BJ (cell line): ENCODE measurements around the gene AFF4. TPM values are rescaled to one million over a fixed set of nuclear protein-coding genes. Genes with fewer than 3 reads are reported as not detected.
"Not testable (repeated sequence)": the region's sequence is repeated elsewhere in the genome, so short reads cannot be mapped to it uniquely, and the experiment has no call there.

Experiments
- CTCF ChIA-PET: fragments of 350-600 bp; formaldehyde crosslinking; extraction: SDS; loops from one replicate; lab custom pipeline; 2021; ENCODE audit warnings: antibody characterized with exemption, inconsistent platforms; lab: Yijun Ruan, JAX
- POLR2A ChIA-PET: fragments of 300-600 bp; sonication (Branson Sonifier 250); formaldehyde crosslinking; extraction: SDS; loops from one replicate; lab custom pipeline; 2021; ENCODE audit warnings: antibody characterized with exemption; lab: Charles Lee
- DNase-seq: peaks from one replicate; pipeline ENCODE4 v3.0.0-alpha.2; 2011; ENCODE audit warnings: low read depth
- H3K27me3 ChIP-seq: 2 replicates; pipeline ENCODE4 v1.6.0; 2011; ENCODE audit warnings: low read length; ENCODE audit not compliant: control insufficient read depth, insufficient read depth
- H3K36me3 ChIP-seq: 2 replicates; pipeline ENCODE4 v1.5.1; 2011; ENCODE audit warnings: low read length; ENCODE audit not compliant: control insufficient read depth, insufficient read depth
- H3K4me3 ChIP-seq: 2 replicates; pipeline ENCODE4 v1.5.1; 2011; ENCODE audit warnings: low read depth, mild to moderate bottlenecking, control low read depth, low read length
- polyA plus RNA-seq: library from polyadenylated mRNA; depleted of rRNA; stranded (reverse); fragments of >200 nt; gene quantifications from 2 replicates; pipeline ENCODE4 v1.2.3, GENCODE V29; 2011
- TF ChIP-seq, protein P1 (sequence below): IDR thresholded peaks from 2 replicates; pipeline ENCODE4 v1.5.1; 2011; ENCODE audit warnings: low read depth, mild to moderate bottlenecking, control low read depth, inconsistent platforms, low read length, moderate library complexity; ENCODE audit not compliant: insufficient read depth

Gene AFF4
- polyA plus RNA-seq, 1 experiment: 42.5 TPM

DNA sequence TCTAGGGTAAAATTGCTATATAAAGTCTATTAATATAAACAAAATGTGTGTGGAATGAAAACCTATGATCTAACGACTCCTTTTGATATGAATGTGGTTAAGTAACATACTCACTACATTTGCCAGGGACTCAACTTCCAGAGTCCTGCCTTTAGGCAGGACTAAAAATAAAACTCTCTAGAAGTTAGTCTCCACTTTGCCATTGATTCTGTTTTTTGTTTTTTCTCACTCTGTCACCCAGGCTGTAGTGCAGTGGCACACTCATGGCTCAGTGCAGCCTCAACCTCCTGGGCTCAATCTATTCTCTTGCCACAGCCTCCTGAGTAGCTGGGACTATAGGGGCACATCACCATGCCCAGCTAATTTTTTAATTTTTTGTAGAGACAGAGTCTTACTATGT is 32.9 kb upstream of the AFF4 start:
- CTCF ChIA-PET: no interaction called here
- Histone ChIP-seq H3K4me3 (no peak overlapping the region), H3K36me3 (peaks cover 1% of the 10 kb centered on the region; the same call in 1 of the 2 replicates), H3K27me3 (no peaks in the 10 kb centered on the region)
- TF ChIP-seq, protein P1, sequence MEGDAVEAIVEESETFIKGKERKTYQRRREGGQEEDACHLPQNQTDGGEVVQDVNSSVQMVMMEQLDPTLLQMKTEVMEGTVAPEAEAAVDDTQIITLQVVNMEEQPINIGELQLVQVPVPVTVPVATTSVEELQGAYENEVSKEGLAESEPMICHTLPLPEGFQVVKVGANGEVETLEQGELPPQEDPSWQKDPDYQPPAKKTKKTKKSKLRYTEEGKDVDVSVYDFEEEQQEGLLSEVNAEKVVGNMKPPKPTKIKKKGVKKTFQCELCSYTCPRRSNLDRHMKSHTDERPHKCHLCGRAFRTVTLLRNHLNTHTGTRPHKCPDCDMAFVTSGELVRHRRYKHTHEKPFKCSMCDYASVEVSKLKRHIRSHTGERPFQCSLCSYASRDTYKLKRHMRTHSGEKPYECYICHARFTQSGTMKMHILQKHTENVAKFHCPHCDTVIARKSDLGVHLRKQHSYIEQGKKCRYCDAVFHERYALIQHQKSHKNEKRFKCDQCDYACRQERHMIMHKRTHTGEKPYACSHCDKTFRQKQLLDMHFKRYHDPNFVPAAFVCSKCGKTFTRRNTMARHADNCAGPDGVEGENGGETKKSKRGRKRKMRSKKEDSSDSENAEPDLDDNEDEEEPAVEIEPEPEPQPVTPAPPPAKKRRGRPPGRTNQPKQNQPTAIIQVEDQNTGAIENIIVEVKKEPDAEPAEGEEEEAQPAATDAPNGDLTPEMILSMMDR: no peak
- POLR2A ChIA-PET: no interaction called here
- no peak for DNase-seq

DNA sequence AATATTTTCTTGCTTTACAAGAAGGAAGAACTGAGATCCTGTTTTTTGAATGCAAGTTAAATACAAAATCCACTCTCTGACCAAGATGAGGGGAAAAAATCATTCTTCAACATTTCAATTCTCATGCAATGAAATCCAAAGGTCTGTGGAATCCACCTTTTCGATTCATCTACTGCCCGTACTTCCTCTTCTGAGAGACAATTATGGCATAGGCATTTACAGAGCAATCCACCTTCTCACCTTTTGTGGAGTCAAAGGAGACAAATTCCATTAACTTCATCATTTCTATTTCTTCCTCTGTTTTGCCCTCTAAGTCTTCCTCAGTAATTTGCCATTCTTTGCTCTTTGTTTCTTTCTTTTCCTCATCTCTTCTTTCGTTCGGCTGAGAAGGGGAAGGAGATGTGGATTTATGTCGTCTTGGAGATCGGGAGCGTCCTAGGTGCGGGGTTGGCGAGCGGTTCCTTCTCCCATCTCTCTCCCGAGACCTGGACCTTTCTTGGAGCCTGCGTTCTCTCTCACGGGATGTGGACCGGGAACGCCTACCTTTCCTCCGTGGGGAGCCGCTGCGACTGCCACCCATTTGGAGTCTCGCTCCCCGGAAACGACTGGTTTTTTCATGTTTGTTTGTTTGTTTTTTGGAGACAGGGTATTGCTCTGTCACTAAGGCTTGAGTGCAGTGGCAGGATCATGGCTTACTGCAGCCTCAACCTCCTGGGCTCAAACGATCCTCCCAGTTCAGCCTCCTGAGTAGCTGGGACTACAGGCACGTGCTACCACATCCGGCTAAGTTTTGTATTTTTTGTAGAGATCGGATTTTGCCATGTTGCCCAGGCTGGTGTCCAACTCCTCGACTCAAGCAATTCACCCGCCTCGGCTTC is 24.3 kb upstream of the AFF4 start:
- ChIA-PET CTCF (no interaction called here), POLR2A (no interaction called here)
- no peak overlapping the region for H3K4me3 ChIP-seq
- no peaks in the 10 kb centered on the region for H3K27me3 ChIP-seq
- no peaks in the 10 kb centered on the region for H3K36me3 ChIP-seq
- no peak for DNase-seq
- TF ChIP-seq, protein P1: no peak

DNA sequence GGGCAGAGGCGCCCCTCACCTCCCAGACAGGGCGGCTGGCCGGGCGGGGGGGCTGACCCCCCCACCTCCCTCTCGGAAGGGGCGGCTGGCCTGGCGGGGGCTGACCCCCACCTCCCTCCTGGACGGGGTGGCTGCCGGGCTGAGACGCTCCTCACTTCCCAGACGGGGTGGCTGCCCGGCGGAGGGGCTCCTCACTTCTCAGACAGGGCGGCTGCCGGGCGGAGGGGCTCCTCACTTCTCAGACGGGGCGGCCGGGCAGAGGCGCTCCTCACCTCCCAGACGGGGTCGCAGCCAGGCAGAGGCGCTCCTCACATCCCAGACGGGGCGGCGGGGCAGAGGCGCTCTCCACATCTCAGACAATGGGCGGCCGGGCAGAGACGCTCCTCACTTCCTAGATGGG is 19.5 kb upstream of the AFF4 start:
- H3K36me3 ChIP-seq, H3K27me3 ChIP-seq, DNase-seq, H3K4me3 ChIP-seq, CTCF ChIA-PET, POLR2A ChIA-PET: not testable (repeated sequence)

DNA sequence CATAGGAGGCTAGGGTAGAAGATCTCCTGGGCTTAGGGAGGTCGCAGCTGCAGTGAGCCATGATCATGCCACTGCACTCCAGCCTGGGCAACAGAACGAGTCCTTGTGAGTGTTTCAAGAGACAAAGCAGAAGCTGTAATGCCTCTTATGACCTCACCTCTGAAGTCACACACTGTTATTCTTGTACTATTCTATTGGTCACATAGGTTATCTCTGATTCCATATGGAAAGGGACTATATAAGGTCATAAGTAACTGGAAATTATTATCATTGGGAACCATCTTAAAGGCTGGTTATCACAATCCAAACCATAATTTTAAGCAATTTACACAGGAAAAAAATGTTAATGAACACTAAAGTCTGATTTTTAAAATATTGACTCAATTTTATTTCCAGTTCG is 17.9 kb upstream of the AFF4 start:
- DNase-seq: no peak
- CTCF ChIA-PET: no interaction called here
- Histone ChIP-seq H3K4me3 (no peak overlapping the region), H3K36me3 (no peaks in the 10 kb centered on the region), H3K27me3 (no peaks in the 10 kb centered on the region)
- TF ChIP-seq, protein P1: no peak
- POLR2A ChIA-PET: no interaction called here

DNA sequence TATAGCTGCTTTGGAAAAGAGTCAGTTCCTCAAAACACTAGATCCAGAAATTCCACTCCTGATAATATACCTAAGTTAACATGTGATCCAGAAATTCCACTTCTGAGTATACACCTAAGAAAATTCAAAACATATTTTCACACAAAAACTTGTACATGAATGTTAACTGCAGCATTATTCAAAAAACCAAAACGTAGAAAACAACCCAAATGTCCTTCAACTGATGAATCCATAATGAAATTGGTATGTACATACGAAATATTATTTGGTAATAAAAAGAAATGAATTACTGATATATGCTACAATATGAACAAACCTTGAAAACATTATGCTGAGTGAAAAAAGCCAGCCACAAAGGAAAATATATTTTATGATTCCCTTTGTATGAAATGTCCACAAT is 16.5 kb upstream of the AFF4 start:
- Histone ChIP-seq H3K4me3 (no peak overlapping the region), H3K36me3 (no peaks in the 10 kb centered on the region), H3K27me3 (no peaks in the 10 kb centered on the region)
- ChIA-PET CTCF (no interaction called here), POLR2A (no interaction called here)
- DNase-seq: no peak
- TF ChIP-seq, protein P1: no peak
